Gastrocnemius medialis (tissue), 4 donors: ENCODE measurements around the gene KLF3. TPM values are rescaled to one million over a fixed set of nuclear protein-coding genes. Genes with fewer than 3 reads are reported as not detected.

Experiments used
- ATAC-seq, 2 donors: fragments of 150-250 bp; one replicate each; pipeline ENCODE4 v1.9.1; 2016
- DNase-seq, 2 donors: peaks; one replicate each; pipeline ENCODE4 v3.0.0-alpha.2; 2019
- H3K27ac ChIP-seq, 4 donors: fragments of 200-600 bp; sonication (generic); 1 replicate in 1 of 4; 2 replicates in 3 of 4; pipeline ENCODE4 v1.5.1; 2016 to 2018; ENCODE audit warnings: mild to moderate bottlenecking in 2 of 4, moderate library complexity in 1 of 4
- H3K27me3 ChIP-seq, 3 donors: fragments of 200-600 bp; sonication (generic) in 2 of 3; 1 replicate in 1 of 3; 2 replicates in 2 of 3; pipeline versions ENCODE4 v1.5.1 to v1.6.0; 2016 to 2019; ENCODE audit warnings: mild to moderate bottlenecking in 1 of 3, moderate library complexity in 1 of 3
- H3K36me3 ChIP-seq, 2 donors: fragments of 200-600 bp; sonication (generic) in 1 of 2; one replicate each; pipeline ENCODE4 v1.5.1; 2017 to 2018
- H3K4me1 ChIP-seq, 2 donors: fragments of 200-600 bp; sonication (generic) in 1 of 2; one replicate each; pipeline ENCODE4 v1.5.1; 2016 to 2017; ENCODE audit warnings: mild to moderate bottlenecking in 2 of 2
- H3K4me3 ChIP-seq, 4 donors: fragments of 200-600 bp; sonication (generic) in 3 of 4; 1 replicate in 1 of 4; 2 replicates in 3 of 4; pipeline ENCODE4 v1.5.1; 2016 to 2019; ENCODE audit warnings: mild to moderate bottlenecking in 2 of 4
- H3K9me3 ChIP-seq, 3 donors: fragments of 200-600 bp; sonication (generic) in 2 of 3; 1 replicate in 1 of 3; 2 replicates in 2 of 3; pipeline ENCODE4 v1.5.1; 2016 to 2019
- CTCF ChIP-seq, 5 experiments: fragments of 450-650 bp in 3 of 5; fragments of 200-600 bp in 2 of 5; sonication (generic) in 2 of 5; IDR thresholded peaks in 4 of 5; conservative IDR thresholded peaks in 1 of 5; 1 replicate in 4 of 5; 2 replicates in 1 of 5; pipeline ENCODE4 v1.5.1; 2016 to 2019; ENCODE audit warnings: antibody characterized with exemption in 5 of 5, mild to moderate bottlenecking in 3 of 5, moderate library complexity in 3 of 5
- POLR2A ChIP-seq, 2 donors: fragments of 450-650 bp; IDR thresholded peaks; one replicate each; pipeline ENCODE4 v1.6.1; 2017; ENCODE audit warnings: antibody characterized with exemption in 2 of 2, mild to moderate bottlenecking in 2 of 2, moderate library complexity in 2 of 2
- in situ Hi-C, 4 donors: fragments of 200-750 bp; cut with MboI; loops; one replicate each; pipeline versions ENCODE4 v1.15.0 to v1.8.0; 2017; ENCODE audit warnings: low sequenced_read_pairs in 4 of 4
- intact Hi-C: fragments of 100-400 bp; cut with DNase I; formaldehyde crosslinking; loops from one replicate; pipeline ENCODE4 v1.15.1; 2023; ENCODE audit warnings: low total_unique reads
- total RNA-seq, 4 donors: library from RNA; depleted of rRNA; stranded (reverse); fragments of >200 nt; gene quantifications; one replicate each; pipeline versions ENCODE4 v1.1.0 to v1.2.3, GENCODE V29; 2016

The KLF3 gene
- total RNA-seq, 4 donors from 2014 or later: 12.7 to 26.5 (median 19.4) TPM

- in situ Hi-C loops: no loop called here
- ATAC-seq: no peak
- peaks cover 71 to 80% of the 10 kb centered on the region in 2 donors for H3K4me1 ChIP-seq
Measured at GRCh38 chr4:38668203-38668971, 4.4 kb downstream of the KLF3 start.

GRCh38 chr4:38669208-38669607, 5.2 kb downstream of the KLF3 start:
- H3K36me3 ChIP-seq: no peaks in the 10 kb centered on the region
- TF ChIP-seq CTCF (IDR thresholded peaks at IDR 0.05 in 4 of 5, conservative IDR thresholded peaks at IDR 0.05 in 1 of 5) (no peak), POLR2A (IDR thresholded peaks at IDR 0.05) (no peak)
- in situ Hi-C loops (no loop called here), intact Hi-C loops (loop anchor here (10.0 kb wide), 3 partner anchors 694 to 1026 kb away; partner anchors contain the start of genes RELL1 and UBE2K)
- peaks cover 79 to 88% of the 10 kb centered on the region in 2 donors for H3K4me1 ChIP-seq
- no peaks in the 10 kb centered on the region for H3K9me3 ChIP-seq
- DNase-seq: no peak
- H3K27ac ChIP-seq: peak overlapping the region; percentile 97 to 100 (median 98)
- H3K4me3 ChIP-seq: no peak overlapping the region
- ATAC-seq: no peak
- no peaks in the 10 kb centered on the region for H3K27me3 ChIP-seq

More at GRCh38 chr4:38668203-38668971, 4.4 kb downstream of the KLF3 start:
- no peaks in the 10 kb centered on the region for H3K9me3 ChIP-seq
- H3K27ac ChIP-seq: peak overlapping the region; percentile 97 to 100 (median 98)
- DNase-seq: no peak
- intact Hi-C loops: loop anchor here (10.0 kb wide), 3 partner anchors 694 to 1026 kb away; partner anchors contain the start of genes RELL1 and UBE2K
- TF ChIP-seq POLR2A (IDR thresholded peaks at IDR 0.05): no peak
- H3K27me3 ChIP-seq: no peaks in the 10 kb centered on the region
- H3K36me3 ChIP-seq: no peaks in the 10 kb centered on the region
- no peak overlapping the region for H3K4me3 ChIP-seq

- Histone ChIP-seq H3K9me3 (no peaks in the 10 kb centered on the region), H3K27ac (peak overlapping the region; percentile 69 to 98 (median 72)), H3K4me3 (peak overlapping the region in 2 of 4 donors; percentile 9 to 19), H3K27me3 (no peaks in the 10 kb centered on the region), H3K36me3 (no peaks in the 10 kb centered on the region), H3K4me1 (peaks cover 90 to 96% of the 10 kb centered on the region in 2 donors)
- no peak for DNase-seq
- TF ChIP-seq CTCF (IDR thresholded peaks at IDR 0.05 in 4 of 5, conservative IDR thresholded peaks at IDR 0.05 in 1 of 5) (no peak), POLR2A (IDR thresholded peaks at IDR 0.05) (no peak)
- no peak for ATAC-seq
- intact Hi-C loops: loop anchor here (2.0 to 10.0 kb wide), 2 partner anchors 276 to 600 kb away; no protein-coding TSS in a partner anchor
- in situ Hi-C loops: loop anchor here (5.0 to 10.0 kb wide), 5 partner anchors 353 to 496 kb away; no protein-coding TSS in a partner anchor
Measured at GRCh38 chr4:38670109-38670901, 6.3 kb downstream of the KLF3 start.

GRCh38 chr4:38670939-38671591, 7.1 kb downstream of the KLF3 start:
- no peak for DNase-seq
- Histone ChIP-seq H3K4me1 (peaks cover 91 to 96% of the 10 kb centered on the region in 2 donors), H3K36me3 (no peaks in the 10 kb centered on the region), H3K4me3 (peak overlapping the region in 2 of 4 donors; percentile 9 to 19), H3K9me3 (no peaks in the 10 kb centered on the region), H3K27me3 (no peaks in the 10 kb centered on the region), H3K27ac (peak overlapping the region; percentile 69 to 98 (median 72))
- intact Hi-C loops: loop anchor here (2.0 to 10.0 kb wide), 2 partner anchors 276 to 600 kb away; no protein-coding TSS in a partner anchor
- in situ Hi-C loops: loop anchor here (5.0 to 10.0 kb wide), 5 partner anchors 354 to 496 kb away; no protein-coding TSS in a partner anchor
- no peak for ATAC-seq
- no peak for TF ChIP-seq CTCF (IDR thresholded peaks at IDR 0.05 in 4 of 5, conservative IDR thresholded peaks at IDR 0.05 in 1 of 5)
- no peak for TF ChIP-seq POLR2A (IDR thresholded peaks at IDR 0.05)
